Measurements from ENCODE around the gene DHRS13.

The DHRS13 gene

GRCh38 chr17:28888832-28889231 is 14.0 kb downstream of the DHRS13 start:
- no peak for DNase-seq
- no peak overlapping the region for H2AFZ ChIP-seq (ENCODE audit: low read length)
- H4K20me1 ChIP-seq (ENCODE audit: insufficient read depth, low read length) = no peaks in the 10 kb centered on the region
- peaks cover 27% of the 10 kb centered on the region for H3K79me2 ChIP-seq (ENCODE audit: low read length)
- H3K36me3 ChIP-seq (replicated peaks; ENCODE audit: insufficient read depth, low read length) = no peaks in the 10 kb centered on the region
- TF ChIP-seq EZH2 (optimal IDR thresholded peaks at IDR 0.05; ENCODE audit: low read depth, low read length) (no peak), EZH2phosphoT487 (IDR thresholded peaks at IDR 0.05; ENCODE audit: low read length) (no peak), CTCF (IDR thresholded peaks at IDR 0.05; ENCODE audit: low read length) (no peak)
- H3K4me2 ChIP-seq (ENCODE audit: low read depth, low read length) = no peak overlapping the region
- no peaks in the 10 kb centered on the region for H3K9me2 ChIP-seq (replicated peaks; ENCODE audit: insufficient read depth, low read length)
- H3K4me3 ChIP-seq (ENCODE audit: low read length) = no peak overlapping the region
- H3K9me3 ChIP-seq (replicated peaks; ENCODE audit: insufficient read depth, low read length) = no peaks in the 10 kb centered on the region
- H3K9ac ChIP-seq (ENCODE audit: low read length) = no peak overlapping the region
- H3K4me1 ChIP-seq (ENCODE audit: low read length) = peaks cover 16% of the 10 kb centered on the region
- peaks cover 14% of the 10 kb centered on the region for H3F3A ChIP-seq (ENCODE audit: insufficient read depth, low read length)
- H3K27me3 ChIP-seq (replicated peaks; ENCODE audit: insufficient read depth, low read length) = no peaks in the 10 kb centered on the region
- no peak overlapping the region for H3K27ac ChIP-seq (ENCODE audit: low read length)

- no peak overlapping the region for H3K4me2 ChIP-seq (ENCODE audit: low read depth, low read length)
- H3K79me2 ChIP-seq (ENCODE audit: low read length) = peaks cover 24% of the 10 kb centered on the region
- no peak for DNase-seq
- peaks cover 6% of the 10 kb centered on the region; the same call in 1 of the 2 replicates for H3F3A ChIP-seq (ENCODE audit: insufficient read depth, low read length)
- H3K9me2 ChIP-seq (replicated peaks; ENCODE audit: insufficient read depth, low read length) = no peaks in the 10 kb centered on the region
- no peak overlapping the region for H3K27ac ChIP-seq (ENCODE audit: low read length)
- H4K20me1 ChIP-seq (ENCODE audit: insufficient read depth, low read length) = no peaks in the 10 kb centered on the region
- no peaks in the 10 kb centered on the region for H3K9me3 ChIP-seq (replicated peaks; ENCODE audit: insufficient read depth, low read length)
- no peak overlapping the region for H3K9ac ChIP-seq (ENCODE audit: low read length)
- peaks cover 10% of the 10 kb centered on the region for H3K4me1 ChIP-seq (ENCODE audit: low read length)
- no peak overlapping the region for H3K4me3 ChIP-seq (ENCODE audit: low read length)
- TF ChIP-seq CTCF (IDR thresholded peaks at IDR 0.05; ENCODE audit: low read length) = no peak
- no peak for TF ChIP-seq EZH2phosphoT487 (IDR thresholded peaks at IDR 0.05; ENCODE audit: low read length)
- TF ChIP-seq EZH2 (optimal IDR thresholded peaks at IDR 0.05; ENCODE audit: low read depth, low read length) = no peak
- no peak overlapping the region for H2AFZ ChIP-seq (ENCODE audit: low read length)
- H3K27me3 ChIP-seq (replicated peaks; ENCODE audit: insufficient read depth, low read length) = no peaks in the 10 kb centered on the region
- H3K36me3 ChIP-seq (replicated peaks; ENCODE audit: insufficient read depth, low read length) = no peaks in the 10 kb centered on the region
Observed at GRCh38 chr17:28887871-28888471, 14.9 kb downstream of the DHRS13 start.

- Histone ChIP-seq H3K27ac (ENCODE audit: low read length) (no peak overlapping the region), H4K20me1 (ENCODE audit: insufficient read depth, low read length) (no peaks in the 10 kb centered on the region), H3K36me3 (replicated peaks; ENCODE audit: insufficient read depth, low read length) (no peaks in the 10 kb centered on the region), H3K9me2 (replicated peaks; ENCODE audit: insufficient read depth, low read length) (no peaks in the 10 kb centered on the region), H3K9ac (ENCODE audit: low read length) (no peak overlapping the region), H3K9me3 (replicated peaks; ENCODE audit: insufficient read depth, low read length) (no peaks in the 10 kb centered on the region), H3K4me1 (ENCODE audit: low read length) (no peaks in the 10 kb centered on the region), H2AFZ (ENCODE audit: low read length) (no peak overlapping the region), H3K27me3 (replicated peaks; ENCODE audit: insufficient read depth, low read length) (no peaks in the 10 kb centered on the region), H3K4me2 (ENCODE audit: low read depth, low read length) (no peak overlapping the region), H3F3A (ENCODE audit: insufficient read depth, low read length) (no peaks in the 10 kb centered on the region), H3K4me3 (ENCODE audit: low read length) (no peak overlapping the region), H3K79me2 (ENCODE audit: low read length) (peaks cover 4% of the 10 kb centered on the region)
- TF ChIP-seq EZH2phosphoT487 (IDR thresholded peaks at IDR 0.05; ENCODE audit: low read length) = no peak
- TF ChIP-seq CTCF (IDR thresholded peaks at IDR 0.05; ENCODE audit: low read length) = no peak
- no peak for TF ChIP-seq EZH2 (optimal IDR thresholded peaks at IDR 0.05; ENCODE audit: low read depth, low read length)
- DNase-seq = no peak
Observed at GRCh38 chr17:28885951-28886350, 16.9 kb downstream of the DHRS13 start.

All from MM.1S (cell line).